ENCODE results near the gene CAPS.
"Not testable (repeated sequence)": the region's sequence is repeated elsewhere in the genome, so short reads cannot be mapped to it uniquely, and the experiment has no call there.

Gene CAPS

GRCh38 chr19:5913739-5914357 lies at the start of gene CAPS:
Gene CAPS (plus strand): TSS chr19:5914254. CDS start chr19:5914407, 153 bp downstream.
- no peak for DNase-seq (ENCODE audit: low spot score)
- Mint-ChIP-seq H3K4me1 (ENCODE audit: low read depth) (no peaks in the 10 kb centered on the region), H3K9me3 (no peaks in the 10 kb centered on the region), H3K27ac (no peak within 1 kb of the TSS), H3K27me3 (ENCODE audit: low read depth) (no peaks in the 10 kb centered on the region), H3K4me3 (no peak within 1 kb of the TSS), H3K36me3 (ENCODE audit: low read depth) (peaks cover 16% of the 10 kb centered on the region)

GRCh38 chr19:5864725-5865486 lies 49.1 kb upstream of the CAPS start:
- Mint-ChIP-seq H3K27me3 (ENCODE audit: low read depth) (no peaks in the 10 kb centered on the region), H3K27ac (no peak overlapping the region), H3K36me3 (ENCODE audit: low read depth) (no peaks in the 10 kb centered on the region), H3K4me1 (ENCODE audit: low read depth) (no peaks in the 10 kb centered on the region), H3K4me3 (no peak overlapping the region), H3K9me3 (no peaks in the 10 kb centered on the region)
- DNase-seq (ENCODE audit: low spot score) = no peak

GRCh38 chr19:5865772-5866171 lies 48.3 kb upstream of the CAPS start:
- no peaks in the 10 kb centered on the region for H3K36me3 Mint-ChIP-seq (ENCODE audit: low read depth)
- H3K9me3 Mint-ChIP-seq = no peaks in the 10 kb centered on the region
- no peaks in the 10 kb centered on the region for H3K4me1 Mint-ChIP-seq (ENCODE audit: low read depth)
- H3K27ac Mint-ChIP-seq = no peak overlapping the region
- no peak overlapping the region for H3K4me3 Mint-ChIP-seq
- no peak for DNase-seq (ENCODE audit: low spot score)
- no peaks in the 10 kb centered on the region for H3K27me3 Mint-ChIP-seq (ENCODE audit: low read depth)

- Mint-ChIP-seq H3K4me1 (ENCODE audit: low read depth) (no peaks in the 10 kb centered on the region), H3K27me3 (ENCODE audit: low read depth) (no peaks in the 10 kb centered on the region), H3K27ac (no peak overlapping the region), H3K9me3 (no peaks in the 10 kb centered on the region), H3K4me3 (no peak overlapping the region), H3K36me3 (ENCODE audit: low read depth) (no peaks in the 10 kb centered on the region)
- no peak for DNase-seq (ENCODE audit: low spot score)
These were observed 46.6 kb upstream of the CAPS start for GRCh38 chr19:5867201-5868136.

GRCh38 chr19:5870986-5871394 lies 43.1 kb upstream of the CAPS start:
- Mint-ChIP-seq H3K9me3 (no peaks in the 10 kb centered on the region), H3K36me3 (ENCODE audit: low read depth) (no peaks in the 10 kb centered on the region), H3K4me3 (no peak overlapping the region), H3K27ac (no peak overlapping the region), H3K4me1 (ENCODE audit: low read depth) (no peaks in the 10 kb centered on the region), H3K27me3 (ENCODE audit: low read depth) (no peaks in the 10 kb centered on the region)
- no peak for DNase-seq (ENCODE audit: low spot score)

GRCh38 chr19:5873617-5874199 lies 40.3 kb upstream of the CAPS start:
- Mint-ChIP-seq H3K4me3 (no peak overlapping the region), H3K27me3 (ENCODE audit: low read depth) (no peaks in the 10 kb centered on the region), H3K36me3 (ENCODE audit: low read depth) (no peaks in the 10 kb centered on the region), H3K4me1 (ENCODE audit: low read depth) (no peaks in the 10 kb centered on the region), H3K9me3 (no peaks in the 10 kb centered on the region), H3K27ac (no peak overlapping the region)
- DNase-seq (ENCODE audit: low spot score) = no peak

GRCh38 chr19:5874496-5874895 lies 39.6 kb upstream of the CAPS start:
- H3K27me3 Mint-ChIP-seq (ENCODE audit: low read depth); H3K9me3 Mint-ChIP-seq; DNase-seq (ENCODE audit: low spot score); H3K4me3 Mint-ChIP-seq; H3K36me3 Mint-ChIP-seq (ENCODE audit: low read depth); H3K4me1 Mint-ChIP-seq (ENCODE audit: low read depth); H3K27ac Mint-ChIP-seq: not testable (repeated sequence)

GRCh38 chr19:5877427-5877826 lies 36.6 kb upstream of the CAPS start:
- Mint-ChIP-seq H3K27me3 (ENCODE audit: low read depth) (peaks cover under 1% of the 10 kb centered on the region), H3K4me1 (ENCODE audit: low read depth) (no peaks in the 10 kb centered on the region)

GRCh38 chr19:5877882-5878281 lies 36.2 kb upstream of the CAPS start:
- Mint-ChIP-seq H3K4me3 (no peak overlapping the region), H3K36me3 (ENCODE audit: low read depth) (no peaks in the 10 kb centered on the region), H3K27me3 (ENCODE audit: low read depth) (peaks cover 4% of the 10 kb centered on the region), H3K9me3 (no peaks in the 10 kb centered on the region), H3K4me1 (ENCODE audit: low read depth) (no peaks in the 10 kb centered on the region), H3K27ac (no peak overlapping the region)
- no peak for DNase-seq (ENCODE audit: low spot score)

More at GRCh38 chr19:5877427-5877826, 36.6 kb upstream of the CAPS start:
- Mint-ChIP-seq H3K9me3 (no peaks in the 10 kb centered on the region), H3K4me3 (no peak overlapping the region), H3K27ac (no peak overlapping the region), H3K36me3 (ENCODE audit: low read depth) (no peaks in the 10 kb centered on the region)
- DNase-seq (ENCODE audit: low spot score) = no peak

- DNase-seq (ENCODE audit: low spot score) = no peak
- Mint-ChIP-seq H3K27me3 (ENCODE audit: low read depth) (peaks cover 4% of the 10 kb centered on the region), H3K27ac (no peak overlapping the region), H3K4me3 (no peak overlapping the region), H3K36me3 (ENCODE audit: low read depth) (no peaks in the 10 kb centered on the region), H3K4me1 (ENCODE audit: low read depth) (no peaks in the 10 kb centered on the region), H3K9me3 (no peaks in the 10 kb centered on the region)
These were observed 33.9 kb upstream of the CAPS start for GRCh38 chr19:5880196-5880595.

GRCh38 chr19:5880604-5881078 lies 33.4 kb upstream of the CAPS start:
- no peak for DNase-seq (ENCODE audit: low spot score)
- Mint-ChIP-seq H3K4me1 (ENCODE audit: low read depth) (no peaks in the 10 kb centered on the region), H3K4me3 (no peak overlapping the region), H3K36me3 (ENCODE audit: low read depth) (no peaks in the 10 kb centered on the region), H3K27ac (no peak overlapping the region), H3K27me3 (ENCODE audit: low read depth) (peaks cover 4% of the 10 kb centered on the region), H3K9me3 (no peaks in the 10 kb centered on the region)

GRCh38 chr19:5881543-5882299 lies 32.3 kb upstream of the CAPS start:
- Mint-ChIP-seq H3K27me3 (ENCODE audit: low read depth) (peaks cover 4% of the 10 kb centered on the region), H3K4me3 (no peak overlapping the region), H3K9me3 (no peaks in the 10 kb centered on the region), H3K27ac (no peak overlapping the region), H3K36me3 (ENCODE audit: low read depth) (no peaks in the 10 kb centered on the region), H3K4me1 (ENCODE audit: low read depth) (no peaks in the 10 kb centered on the region)
- no peak for DNase-seq (ENCODE audit: low spot score)

- H3K9me3 Mint-ChIP-seq = no peaks in the 10 kb centered on the region
- peaks cover 4% of the 10 kb centered on the region for H3K27me3 Mint-ChIP-seq (ENCODE audit: low read depth)
- H3K4me3 Mint-ChIP-seq = no peak overlapping the region
- H3K27ac Mint-ChIP-seq = no peak overlapping the region
- H3K4me1 Mint-ChIP-seq (ENCODE audit: low read depth) = no peaks in the 10 kb centered on the region
- no peaks in the 10 kb centered on the region for H3K36me3 Mint-ChIP-seq (ENCODE audit: low read depth)
- DNase-seq (ENCODE audit: low spot score) = no peak
These were observed 31.6 kb upstream of the CAPS start for GRCh38 chr19:5882421-5882968.

All from T-helper 2 cell treated with Interferon-gamma antibody and Interleukin-4, amounts not matched to agents 5 μg/mL and 100 μg/mL, for 36 hours (primary cell).